ENCODE results near the gene EEF2K.

Gene EEF2K

GRCh38 chr16:22252317-22252716, 46.2 kb downstream of the EEF2K start:
- no peak for DNase-seq (ENCODE audit: low read depth)

DNA sequence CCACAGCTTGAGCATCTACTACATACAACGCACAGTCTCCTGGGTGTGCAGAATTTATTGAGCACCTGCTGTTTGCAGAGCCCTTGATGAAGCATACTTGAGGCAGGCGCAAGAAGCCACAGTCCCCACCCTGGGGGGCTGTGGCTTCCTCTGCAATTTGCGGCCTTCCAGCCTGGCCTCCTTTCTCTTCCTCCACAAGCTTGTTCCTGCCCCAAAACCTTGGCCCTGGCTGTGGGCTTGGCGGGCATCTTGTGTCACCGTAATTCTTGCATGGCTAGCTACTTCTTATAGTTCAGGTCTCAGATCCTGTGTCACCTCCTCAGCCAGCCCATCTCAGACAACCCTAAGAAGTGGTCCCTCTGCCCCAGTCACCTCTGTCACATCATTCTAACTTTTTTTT, 47.2 kb downstream of the EEF2K start:
- no peak for DNase-seq (ENCODE audit: low read depth)

GRCh38 chr16:22255335-22255734, 49.3 kb downstream of the EEF2K start:
- no peak for DNase-seq (ENCODE audit: low read depth)

DNA sequence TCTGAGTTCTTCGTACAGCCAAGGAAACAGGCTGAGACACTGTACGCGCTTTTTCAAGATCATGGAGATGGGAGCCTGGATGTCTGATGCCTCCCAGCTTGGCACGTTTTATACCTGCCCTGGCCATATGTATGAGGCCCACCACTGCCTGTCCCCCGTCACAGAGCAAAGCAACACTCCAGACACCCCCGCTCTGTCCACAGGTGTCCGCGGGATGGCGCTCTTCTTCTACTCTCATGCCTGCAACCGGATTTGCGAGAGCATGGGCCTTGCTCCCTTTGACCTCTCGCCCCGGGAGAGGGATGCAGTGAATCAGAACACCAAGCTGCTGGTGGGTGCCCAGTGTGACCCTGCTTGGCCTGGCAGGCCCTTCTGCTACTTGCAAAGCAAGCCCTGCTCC, 51.4 kb downstream of the EEF2K start:
- DNase-seq (ENCODE audit: low read depth) = no peak

DNA sequence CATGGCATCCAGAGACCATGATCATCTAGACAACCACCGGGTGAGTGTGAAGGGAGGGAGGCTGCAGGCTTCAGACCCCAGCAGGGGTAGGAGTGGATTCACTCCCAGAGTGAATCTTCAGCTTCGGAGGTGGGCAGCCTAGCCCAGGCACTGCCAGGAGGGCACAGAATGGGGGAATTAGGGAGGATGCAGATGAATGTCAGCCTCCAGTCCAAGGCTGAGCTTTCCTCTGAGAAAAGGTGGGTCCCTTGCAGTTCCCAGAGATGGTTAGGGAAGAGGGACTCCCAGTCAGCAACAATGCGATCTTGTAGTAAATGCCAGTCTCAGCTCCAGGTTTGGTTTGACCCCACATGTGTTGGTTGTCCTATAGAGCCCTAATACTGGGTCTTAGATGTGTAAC, 54.4 kb downstream of the EEF2K start:
- no peak for DNase-seq (ENCODE audit: low read depth)

DNA sequence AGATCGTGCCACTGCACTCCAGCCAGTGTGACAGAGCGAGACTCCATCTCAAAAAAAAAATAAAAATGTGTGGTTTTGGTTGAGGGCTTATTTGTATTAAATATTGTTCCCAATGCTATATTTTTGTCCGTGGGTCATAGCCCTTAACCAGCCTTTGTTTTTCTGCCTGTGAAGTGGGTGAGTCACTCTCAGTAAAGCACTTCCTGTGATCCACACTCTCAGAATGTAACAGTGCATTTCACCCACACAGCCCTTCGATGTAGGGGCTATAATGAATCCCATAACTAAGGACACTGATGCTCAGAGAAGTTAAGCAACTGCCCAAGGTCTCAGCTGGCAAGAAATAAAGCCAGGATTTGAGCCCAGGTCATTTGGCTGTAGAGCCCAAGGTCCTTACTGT, 56.4 kb downstream of the EEF2K start:
- DNase-seq (ENCODE audit: low read depth) = peak; percentile 69

GRCh38 chr16:22264786-22265185, 58.7 kb downstream of the EEF2K start:
- DNase-seq (ENCODE audit: low read depth) = no peak

GRCh38 chr16:22265351-22265750, 59.3 kb downstream of the EEF2K start:
- no peak for DNase-seq (ENCODE audit: low read depth)

GRCh38 chr16:22266546-22266945, 60.5 kb downstream of the EEF2K start:
- DNase-seq (ENCODE audit: low read depth) = no peak

- no peak for DNase-seq (ENCODE audit: low read depth)
These were observed 61.7 kb downstream of the EEF2K start for GRCh38 chr16:22267764-22268163.

DNA sequence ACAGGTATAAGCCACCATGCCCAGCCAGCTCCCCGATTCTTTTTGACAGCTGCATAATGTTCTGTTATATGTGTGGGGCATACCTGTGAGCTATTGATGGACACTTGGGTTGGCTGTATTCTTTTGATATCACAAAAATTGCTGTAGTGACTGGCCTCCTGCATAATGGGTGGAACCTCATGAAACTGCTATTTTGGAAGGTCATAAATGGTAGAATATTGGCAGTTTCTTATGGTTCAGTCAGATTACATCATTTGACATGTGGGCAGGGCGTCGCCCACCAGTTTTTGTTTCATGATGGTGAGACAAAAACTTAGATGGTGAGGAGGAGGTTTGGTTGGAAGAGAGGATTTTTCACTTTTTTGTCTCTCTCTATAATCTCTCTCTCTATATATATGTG, 64.4 kb downstream of the EEF2K start:
- DNase-seq (ENCODE audit: low read depth) = no peak

- peak; percentile 22 for DNase-seq (ENCODE audit: low read depth)
These were observed 67.0 kb downstream of the EEF2K start for GRCh38 chr16:22272870-22273650.

DNA sequence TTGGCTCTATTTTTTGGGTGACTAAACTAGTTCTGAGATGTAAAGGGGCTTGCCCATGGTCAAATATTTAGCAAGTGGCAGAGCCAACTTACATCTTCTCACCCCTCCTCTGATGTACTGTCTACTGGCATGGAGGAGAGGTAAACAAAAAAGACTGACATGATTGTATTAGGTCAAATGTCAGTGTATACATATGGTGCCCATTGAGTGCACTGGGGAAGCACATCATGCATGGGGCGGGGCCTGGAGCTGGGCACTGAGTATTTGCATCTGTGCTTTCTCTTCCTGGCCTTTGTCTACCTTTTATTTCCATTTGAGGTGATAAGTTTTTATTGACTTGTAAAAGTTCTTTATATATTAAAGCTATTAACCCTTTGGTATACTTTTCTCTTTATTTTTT, 68.8 kb downstream of the EEF2K start:
- DNase-seq (ENCODE audit: low read depth) = no peak

GRCh38 chr16:22278441-22279230, 72.6 kb downstream of the EEF2K start:
- no peak for DNase-seq (ENCODE audit: low read depth)

- DNase-seq (ENCODE audit: low read depth) = no peak
These were observed 76.3 kb downstream of the EEF2K start for GRCh38 chr16:22282254-22282892.

- peak; percentile 82 for DNase-seq (ENCODE audit: low read depth)
These were observed 78.6 kb downstream of the EEF2K start for GRCh38 chr16:22284637-22285036.

GRCh38 chr16:22285080-22285479, 79.0 kb downstream of the EEF2K start:
- no peak for DNase-seq (ENCODE audit: low read depth)

DNA sequence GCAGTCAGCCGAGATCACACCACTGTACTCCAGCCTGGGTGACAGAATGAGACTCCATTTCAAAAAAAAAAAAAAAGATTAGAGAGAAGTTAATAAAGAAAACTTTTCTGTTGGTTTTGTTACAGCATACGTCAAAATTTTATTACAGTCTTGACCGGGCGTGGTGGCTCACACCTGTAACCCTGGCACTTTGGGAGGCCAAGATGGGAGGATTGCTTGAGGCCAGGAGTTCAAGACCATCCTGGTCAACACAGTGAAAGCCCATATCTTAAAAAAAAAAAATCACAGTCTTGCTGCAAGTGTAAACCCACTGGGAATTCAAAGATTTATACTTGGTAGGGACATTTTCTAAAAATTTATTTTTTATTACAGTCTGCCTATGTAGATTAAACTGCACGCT, 84.9 kb downstream of the EEF2K start:
- no peak for DNase-seq (ENCODE audit: low read depth)

GRCh38 chr16:22291860-22292318, 85.8 kb downstream of the EEF2K start:
- peak; percentile 25 for DNase-seq (ENCODE audit: low read depth)

DNA sequence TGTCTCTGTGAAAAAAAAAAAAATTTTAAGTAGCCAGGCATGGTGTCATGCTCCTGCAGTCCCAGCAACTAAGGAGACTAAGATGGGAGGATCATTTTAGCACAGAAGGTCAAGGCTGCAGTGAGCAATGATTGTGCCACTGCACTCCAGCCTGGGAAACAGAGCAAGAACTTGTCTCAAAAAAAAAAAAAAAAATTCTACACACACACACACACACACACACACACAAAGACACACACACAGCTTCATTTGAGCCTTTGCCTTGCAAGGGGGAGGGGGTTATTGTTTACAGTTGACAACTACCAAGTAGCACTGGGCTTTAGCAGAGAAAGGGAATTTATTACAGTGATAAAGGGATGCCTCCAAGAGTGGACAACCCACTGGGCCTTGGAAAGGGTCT, 86.2 kb downstream of the EEF2K start:
- DNase-seq (ENCODE audit: low read depth) = no peak

DNA sequence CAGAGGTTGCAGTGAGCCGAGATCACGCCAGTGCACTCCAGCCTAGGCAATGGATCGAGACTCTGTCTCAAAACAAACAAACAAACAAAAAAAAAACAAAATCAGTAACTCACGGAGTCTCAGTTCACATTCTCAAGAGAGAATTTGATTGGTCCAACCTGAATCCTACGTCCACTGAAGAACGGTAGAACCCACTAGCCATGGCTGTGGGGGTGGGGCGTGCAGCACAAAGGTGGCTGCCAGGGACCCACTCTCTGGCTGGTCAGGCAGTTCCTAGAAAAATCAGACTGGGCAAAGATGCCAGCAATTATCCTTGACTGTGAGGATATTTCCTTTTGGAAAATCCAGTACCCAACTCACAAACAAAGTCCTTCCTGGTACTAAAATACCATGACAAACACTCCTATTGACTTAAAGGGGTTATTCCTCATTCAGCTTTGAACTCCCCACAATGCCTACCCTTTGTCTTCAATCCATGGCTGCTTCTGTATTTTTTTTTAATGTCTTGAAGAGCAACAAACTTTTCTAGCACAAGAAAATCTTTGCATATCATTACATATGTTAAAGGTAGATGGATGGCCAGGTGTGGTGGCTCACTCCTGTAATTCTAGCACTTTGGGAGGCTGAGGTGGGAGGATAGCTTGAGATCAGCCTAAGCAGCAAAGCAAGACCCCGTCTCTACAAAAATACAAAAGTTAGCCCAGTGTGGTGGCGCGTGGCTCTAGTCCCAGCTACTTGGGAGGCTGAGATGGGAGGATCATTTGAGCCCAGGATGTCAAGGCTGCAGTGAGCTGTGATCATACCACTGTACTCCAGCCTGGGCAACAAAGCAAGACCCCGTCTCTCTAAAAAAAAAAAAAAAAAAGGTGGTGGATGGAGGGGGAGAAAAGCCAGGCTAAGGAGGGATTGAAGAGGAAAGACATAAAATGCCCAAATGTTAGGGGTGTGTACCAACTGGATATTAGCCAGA, 87.3 kb downstream of the EEF2K start:
- DNase-seq (ENCODE audit: low read depth) = no peak
